Activated T-cell treated with anti-CD3 and anti-CD28 coated beads for 24 hours (primary cell): ENCODE results near the gene CMTR1.
A peak's percentile ranks its signal among the peaks of the same experiment; 100 is the strongest.

Source experiments
- DNase-seq: peaks from one replicate; pipeline ENCODE4 v3.0.0-alpha.2; 2020; ENCODE audit warnings: low read depth

CMTR1 gene

GRCh38 chr6:37512400-37513011 is 79.5 kb downstream of the CMTR1 start:
- DNase-seq, result no peak

GRCh38 chr6:37513155-37513554 is 80.1 kb downstream of the CMTR1 start:
- DNase-seq, result no peak

- DNase-seq, result no peak
Measured at GRCh38 chr6:37513576-37513975, 80.6 kb downstream of the CMTR1 start.

GRCh38 chr6:37514321-37514771 is 81.3 kb downstream of the CMTR1 start:
- no peak for DNase-seq

GRCh38 chr6:37514837-37515236 is 81.8 kb downstream of the CMTR1 start:
- no peak for DNase-seq

GRCh38 chr6:37515712-37516075 is 82.7 kb downstream of the CMTR1 start:
- DNase-seq, result no peak

- peak; percentile 82 for DNase-seq
Measured at GRCh38 chr6:37516076-37516919, 83.3 kb downstream of the CMTR1 start.

- DNase-seq, result no peak
Measured at GRCh38 chr6:37516920-37517405, 83.9 kb downstream of the CMTR1 start.

GRCh38 chr6:37517411-37517812 is 84.4 kb downstream of the CMTR1 start:
- DNase-seq, result peak; percentile 70

GRCh38 chr6:37518116-37518515 is 85.1 kb downstream of the CMTR1 start:
- DNase-seq, result no peak

- no peak for DNase-seq
Measured at GRCh38 chr6:37519461-37519860, 86.4 kb downstream of the CMTR1 start.

- DNase-seq, result no peak
Measured at GRCh38 chr6:37520926-37521325, 87.9 kb downstream of the CMTR1 start.

- no peak for DNase-seq
Measured at GRCh38 chr6:37521674-37522073, 88.7 kb downstream of the CMTR1 start.

- no peak for DNase-seq
Measured at GRCh38 chr6:37522836-37523235, 89.8 kb downstream of the CMTR1 start.

GRCh38 chr6:37523412-37523811 is 90.4 kb downstream of the CMTR1 start:
- DNase-seq, result no peak

- no peak for DNase-seq
Measured at GRCh38 chr6:37524025-37524969, 91.3 kb downstream of the CMTR1 start.

GRCh38 chr6:37524970-37525318 is 91.9 kb downstream of the CMTR1 start:
- no peak for DNase-seq

- no peak for DNase-seq
Measured at GRCh38 chr6:37525460-37526357, 92.7 kb downstream of the CMTR1 start.

GRCh38 chr6:37528541-37528940 is 95.5 kb downstream of the CMTR1 start:
- no peak for DNase-seq

- no peak for DNase-seq
Measured at GRCh38 chr6:37530297-37530696, 97.3 kb downstream of the CMTR1 start.

- no peak for DNase-seq
Measured at GRCh38 chr6:37531026-37531425, 98.0 kb downstream of the CMTR1 start.
